ENCODE results near the gene CNTNAP2.

The CNTNAP2 gene

DNA sequence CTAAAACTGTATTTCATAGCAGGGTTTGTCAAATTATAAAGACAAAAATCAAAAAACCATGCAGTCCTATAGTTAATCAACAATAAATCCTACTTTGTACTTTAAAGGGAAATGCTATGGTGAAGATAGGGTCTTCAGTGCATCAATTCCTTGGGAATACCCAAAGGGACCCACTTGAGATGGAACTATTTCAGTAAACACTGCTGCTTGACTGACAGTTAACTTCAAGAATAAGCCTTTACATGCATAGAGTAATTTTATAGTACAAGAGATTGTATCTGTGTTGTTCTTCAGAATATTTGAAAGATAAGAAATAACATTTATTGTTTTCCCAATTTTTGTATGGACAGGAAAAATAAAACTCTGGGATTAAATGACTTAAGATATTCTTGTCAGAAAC is 1179.6 kb downstream of the CNTNAP2 start:
- DNase-seq, result no peak

GRCh38 chr7:147296986-147297385 is 1180.4 kb downstream of the CNTNAP2 start:
- no peak for DNase-seq

DNA sequence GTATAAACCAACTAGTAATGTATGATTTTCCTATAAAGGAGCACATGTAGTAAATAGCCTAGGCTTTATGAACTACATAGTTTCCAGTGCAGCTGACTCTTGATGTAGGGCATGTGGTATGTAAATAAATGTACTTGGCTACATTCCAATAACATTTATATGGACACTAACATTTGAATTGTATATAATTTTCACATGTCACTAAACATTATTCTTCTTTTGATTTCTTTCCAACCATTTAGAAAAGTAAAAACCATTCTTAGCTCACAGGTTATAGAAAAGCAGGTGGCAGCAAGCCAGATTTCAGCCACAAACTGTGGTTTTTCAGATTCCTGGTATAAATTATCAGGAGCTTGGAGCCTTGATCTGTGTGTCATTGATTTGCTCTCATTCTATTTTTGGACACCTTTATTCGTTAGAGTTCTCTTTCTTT is 1182.0 kb downstream of the CNTNAP2 start:
- no peak for DNase-seq

GRCh38 chr7:147300293-147300692 is 1183.7 kb downstream of the CNTNAP2 start:
- no peak for DNase-seq

DNA sequence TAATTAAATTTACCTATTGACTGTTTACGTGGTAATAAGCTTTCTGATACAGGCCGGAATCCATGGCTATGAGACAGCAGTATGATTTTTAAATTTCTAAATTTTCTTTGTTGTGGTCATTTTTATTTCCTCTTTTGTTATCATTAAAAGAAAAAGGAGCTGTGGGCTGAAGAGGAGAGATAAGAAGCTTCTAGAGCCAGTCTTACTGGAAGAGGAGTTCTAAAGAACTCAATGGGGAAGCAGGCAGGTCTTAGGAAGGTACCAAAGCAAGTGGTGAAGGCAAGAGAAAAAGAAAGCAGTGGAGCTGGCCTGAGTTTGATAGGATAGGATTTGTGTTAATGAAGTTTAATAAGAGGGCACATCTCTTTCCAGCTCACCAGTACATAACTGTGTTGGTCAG is 1187.8 kb downstream of the CNTNAP2 start:
- no peak for DNase-seq

DNA sequence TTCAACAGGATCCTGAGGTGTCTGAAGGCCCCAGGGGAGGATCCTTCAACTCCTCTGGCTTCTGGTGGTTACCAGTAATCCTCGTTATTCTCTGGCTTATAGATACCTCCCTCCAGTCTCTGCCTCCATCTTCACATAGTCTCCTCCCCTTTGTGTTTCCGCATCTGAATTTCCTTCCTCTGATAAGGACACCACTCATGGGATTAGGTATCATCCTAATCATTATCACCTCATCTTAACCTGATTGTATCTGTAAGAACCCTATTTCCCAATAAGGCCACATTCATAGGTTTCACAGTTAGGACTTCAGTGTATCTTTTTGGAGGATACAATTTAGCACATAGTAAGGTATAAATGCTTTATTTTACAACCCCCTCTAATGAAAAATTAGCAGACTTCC is 1189.2 kb downstream of the CNTNAP2 start:
- no peak for DNase-seq

DNA sequence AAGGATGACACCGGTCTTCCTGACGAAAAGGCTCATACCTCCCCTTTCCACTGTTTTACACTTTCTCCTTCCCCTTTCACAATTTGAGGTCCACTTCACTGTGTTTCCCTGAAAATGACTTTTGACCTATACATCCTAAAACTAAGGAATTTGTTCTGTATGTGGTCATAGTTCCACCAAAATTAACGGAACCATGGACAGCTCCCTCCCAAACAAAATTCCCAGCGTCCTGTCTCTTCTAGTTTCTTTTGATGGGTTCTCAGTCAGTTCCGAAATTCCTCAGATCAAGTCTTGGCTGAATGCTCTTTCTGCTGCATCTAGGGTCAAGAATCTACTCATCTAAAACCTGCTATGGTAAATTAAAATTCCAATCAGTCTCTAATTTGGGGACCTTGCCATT is 1191.9 kb downstream of the CNTNAP2 start:
- DNase-seq, result no peak

GRCh38 chr7:147311336-147311735 is 1194.7 kb downstream of the CNTNAP2 start:
- no peak for DNase-seq

- DNase-seq, result no peak
Observed at GRCh38 chr7:147321504-147321903, 1204.9 kb downstream of the CNTNAP2 start.

DNA sequence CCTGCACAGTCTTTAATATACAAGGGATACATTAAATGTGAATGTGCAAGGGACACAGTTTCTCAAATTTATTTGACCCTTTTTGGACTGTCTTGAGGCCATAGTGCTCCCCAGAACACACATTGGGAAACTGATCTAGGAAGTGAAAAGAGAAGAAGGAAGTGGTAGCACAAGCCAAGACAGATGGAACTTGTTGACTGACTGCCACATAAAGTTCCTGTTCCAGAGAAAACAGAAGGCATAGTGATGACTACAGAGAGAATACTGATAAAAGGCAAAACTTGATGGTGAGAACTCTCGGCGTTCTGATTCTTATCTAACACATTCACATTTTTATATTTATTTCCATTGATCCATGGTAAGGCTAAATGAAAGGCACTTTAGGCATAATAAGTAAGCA is 1216.4 kb downstream of the CNTNAP2 start:
- DNase-seq, result no peak

- DNase-seq, result no peak
Observed at GRCh38 chr7:147363101-147363500, 1246.5 kb downstream of the CNTNAP2 start.

DNA sequence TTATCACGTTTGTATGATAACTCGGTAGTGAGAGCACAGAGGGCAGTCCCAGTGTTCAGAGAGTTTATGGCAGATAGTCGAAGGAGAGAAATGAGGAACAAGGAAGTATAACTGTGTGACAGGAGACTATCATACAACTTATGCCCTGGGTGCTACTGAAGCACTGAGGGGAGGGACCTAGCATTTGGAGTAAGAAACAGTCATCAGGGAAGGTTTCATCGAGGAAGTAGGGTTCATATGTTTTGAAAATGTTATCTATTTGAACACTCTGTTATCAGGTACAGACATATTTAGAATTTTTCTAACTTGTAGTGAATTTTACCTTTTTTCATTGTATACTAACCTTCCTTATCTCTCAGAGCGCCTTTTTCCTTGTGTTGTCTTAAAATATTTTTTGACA is 1259.6 kb downstream of the CNTNAP2 start:
- DNase-seq, result no peak

GRCh38 chr7:147380926-147381325 is 1264.3 kb downstream of the CNTNAP2 start:
- no peak for DNase-seq

- DNase-seq, result no peak
Observed at GRCh38 chr7:147394329-147394728, 1277.7 kb downstream of the CNTNAP2 start.

GRCh38 chr7:147400221-147400689 is 1283.7 kb downstream of the CNTNAP2 start:
- DNase-seq, result no peak

DNA sequence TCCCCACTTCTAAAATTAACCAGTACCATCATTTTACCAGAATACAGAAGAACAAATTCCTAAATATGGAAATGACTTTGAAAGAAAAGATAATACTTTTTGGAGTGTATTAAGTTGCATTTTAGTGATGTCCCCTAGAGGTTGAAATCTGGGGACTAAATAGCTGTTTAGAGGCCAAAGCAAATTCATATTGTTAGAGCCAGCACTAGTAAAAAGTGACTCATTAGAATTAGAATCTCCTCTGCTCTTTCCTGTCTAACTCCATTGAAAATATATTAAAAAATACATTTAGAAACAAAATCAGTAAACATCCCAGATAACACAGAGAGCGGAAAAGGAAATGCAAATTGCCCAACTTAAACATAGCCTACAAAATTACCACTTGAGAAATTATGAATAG is 1284.3 kb downstream of the CNTNAP2 start:
- DNase-seq, result no peak

GRCh38 chr7:147405621-147406020 is 1289.0 kb downstream of the CNTNAP2 start:
- DNase-seq, result no peak

DNA sequence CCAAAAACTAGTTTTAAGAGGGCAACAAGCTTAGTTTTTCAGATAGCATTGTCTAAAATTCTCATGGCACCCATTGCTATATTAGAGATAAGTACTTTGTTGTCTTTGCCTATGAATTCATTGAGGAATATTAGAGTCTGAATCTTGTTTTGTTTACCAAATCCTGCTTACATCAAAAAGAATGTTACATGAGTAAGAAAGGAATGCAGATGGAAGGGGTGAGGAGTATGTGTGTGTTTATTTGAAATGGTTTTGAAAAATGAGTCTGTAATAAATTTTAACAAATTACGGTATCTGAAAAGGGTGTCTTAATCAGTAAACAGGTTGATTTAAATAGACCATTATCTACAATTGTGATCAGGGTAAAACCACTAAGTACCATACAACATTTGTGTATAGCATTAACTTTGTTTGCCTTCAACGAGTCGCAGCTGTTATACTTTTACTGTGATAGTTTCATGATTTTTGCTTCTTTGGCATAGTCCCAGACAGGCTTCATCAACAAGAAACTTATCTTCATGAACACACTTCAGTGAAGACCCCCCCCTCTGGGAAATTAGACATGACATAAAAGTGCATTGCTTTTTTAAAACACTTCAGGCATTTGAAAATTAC is 1290.0 kb downstream of the CNTNAP2 start:
- no peak for DNase-seq

GRCh38 chr7:147411096-147411495 is 1294.5 kb downstream of the CNTNAP2 start:
- DNase-seq, result no peak

DNA sequence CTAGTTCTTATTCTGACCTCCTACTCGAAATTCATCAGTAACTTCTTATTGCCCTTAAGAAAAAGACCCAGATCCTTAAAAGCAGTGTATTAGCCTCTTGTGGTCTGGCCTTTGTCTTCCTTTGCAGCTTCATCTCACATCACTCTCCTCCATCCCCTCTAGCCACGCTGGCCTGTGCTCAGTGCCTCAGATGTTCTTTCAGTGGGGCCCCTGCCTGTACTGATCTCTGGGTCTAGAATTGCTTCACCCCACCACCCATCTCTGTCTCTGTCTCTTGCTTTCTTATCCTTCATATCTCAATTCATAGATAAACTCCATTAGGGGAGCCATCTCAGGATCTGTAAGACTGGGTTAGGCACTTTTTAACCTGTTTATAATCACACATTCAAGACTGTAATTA is 1295.5 kb downstream of the CNTNAP2 start:
- no peak for DNase-seq

- DNase-seq, result no peak
Observed at GRCh38 chr7:147412782-147413556, 1296.4 kb downstream of the CNTNAP2 start.

- DNase-seq, result no peak
Observed at GRCh38 chr7:147413557-147413870, 1296.9 kb downstream of the CNTNAP2 start.

DNA sequence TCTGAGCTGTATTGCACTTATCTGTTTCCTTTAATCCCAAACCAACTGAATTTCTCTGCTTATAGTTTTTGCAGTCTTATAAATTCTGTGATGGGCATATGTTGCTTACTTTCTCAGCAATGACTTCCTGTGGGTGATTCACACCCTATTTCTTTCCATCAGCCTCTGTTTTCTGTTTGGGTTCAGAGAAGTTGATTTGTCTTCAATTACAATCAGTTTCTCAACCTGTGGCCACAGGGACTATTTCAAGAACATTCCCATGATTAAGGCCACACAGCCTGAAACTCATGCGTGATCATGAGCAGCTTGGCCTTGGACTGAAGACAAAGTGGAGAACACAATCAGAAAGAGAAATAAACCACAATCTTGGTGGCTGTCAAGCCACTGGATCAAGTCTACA is 1299.4 kb downstream of the CNTNAP2 start:
- no peak for DNase-seq

DNA sequence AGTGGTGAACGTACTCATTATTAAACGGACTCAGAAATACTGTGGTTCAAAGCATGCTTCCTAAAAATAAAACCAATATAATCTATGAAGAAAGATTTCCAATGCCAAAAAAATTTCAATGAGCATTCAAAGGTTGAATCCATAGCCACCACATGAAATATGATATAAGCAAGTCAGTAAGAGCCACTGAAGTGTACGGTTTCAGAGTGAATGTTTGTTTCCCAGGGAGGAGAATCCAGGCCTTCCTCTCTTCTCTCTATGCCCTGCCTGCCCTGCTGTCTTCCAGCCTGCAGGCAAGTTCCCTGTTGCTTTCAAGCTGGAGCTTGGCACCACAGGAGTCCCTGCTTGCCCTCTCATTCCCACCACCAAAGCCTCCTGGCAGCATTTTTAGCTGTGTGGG is 1302.4 kb downstream of the CNTNAP2 start:
- no peak for DNase-seq

- no peak for DNase-seq
Observed at GRCh38 chr7:147423875-147424274, 1307.3 kb downstream of the CNTNAP2 start.
